ENCODE data around the gene ZNHIT2. TPM values are rescaled to one million over a fixed set of nuclear protein-coding genes. Genes with fewer than 3 reads are reported as not detected.

Gene ZNHIT2
- total and polyA plus RNA-seq, 2 of the 8 experiments (the other 6 are each of a cell fraction or from before 2014, with no cell fraction given): 13.0 to 16.1 TPM

GRCh38 chr11:65130631-65131416 lies 13.3 kb upstream of the ZNHIT2 start (continued):
- no peak for TF ChIP-seq SP2 (IDR thresholded peaks at IDR 0.05; ENCODE audit: low read length)
